Stimulated activated CD8-positive, alpha-beta memory T cell treated with anti-CD3 and anti-CD28 coated beads, Interleukin-7, amount 100 ng/mL, for 24 hours (primary cell): ENCODE data around the gene PRR13.
"Not testable (repeated sequence)": the region's sequence is repeated elsewhere in the genome, so short reads cannot be mapped to it uniquely, and the experiment has no call there.

Source experiments
- DNase-seq: peaks from one replicate; pipeline ENCODE4 v3.0.0-alpha.2; 2020; ENCODE audit warnings: low read depth

Gene PRR13, protein sequence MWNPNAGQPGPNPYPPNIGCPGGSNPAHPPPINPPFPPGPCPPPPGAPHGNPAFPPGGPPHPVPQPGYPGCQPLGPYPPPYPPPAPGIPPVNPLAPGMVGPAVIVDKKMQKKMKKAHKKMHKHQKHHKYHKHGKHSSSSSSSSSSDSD

DNA sequence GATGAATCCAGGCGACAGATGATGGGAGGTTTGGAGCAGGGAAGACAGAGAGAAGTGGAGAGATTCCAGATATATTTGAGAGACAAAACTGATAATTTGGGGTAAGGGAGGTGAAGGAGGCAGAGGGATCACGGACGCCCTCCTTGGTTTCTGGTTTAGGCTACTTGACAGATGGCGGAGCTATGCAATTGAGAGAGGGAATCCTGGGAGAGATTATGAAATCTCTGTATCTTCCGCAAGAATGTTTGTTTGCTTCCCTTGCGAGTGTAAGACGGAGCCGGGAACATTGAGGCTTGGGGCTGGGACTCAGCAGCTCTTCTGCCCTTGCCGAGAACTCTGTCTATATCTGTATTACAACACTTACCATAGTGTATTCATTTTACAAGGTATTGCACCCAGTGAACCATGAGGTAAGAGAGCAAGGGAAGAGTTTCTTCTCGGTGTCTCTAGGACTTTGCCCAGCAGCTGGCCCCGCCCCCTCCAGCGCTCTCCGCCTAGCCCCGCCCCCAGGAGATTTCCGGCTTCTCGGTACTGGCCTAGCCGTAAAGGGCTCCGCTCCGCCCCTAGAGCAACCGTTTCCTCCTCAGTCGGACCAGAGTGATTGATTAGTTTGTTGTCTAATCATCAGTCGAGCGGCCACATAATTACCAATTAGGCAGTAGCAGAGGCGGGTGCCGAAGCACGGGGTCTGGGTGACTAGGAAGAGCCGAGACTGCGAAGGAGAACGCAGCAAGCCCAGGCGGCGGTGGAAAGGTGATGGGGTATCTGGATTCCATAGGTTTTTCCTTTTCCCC is at the start of gene PRR13:
Gene PRR13 (plus strand): TSS at position 695 of the 794 bp plus-strand sequence. CDS start 981 bp downstream, outside the sequence.
- DNase-seq = peak; percentile 97

DNA sequence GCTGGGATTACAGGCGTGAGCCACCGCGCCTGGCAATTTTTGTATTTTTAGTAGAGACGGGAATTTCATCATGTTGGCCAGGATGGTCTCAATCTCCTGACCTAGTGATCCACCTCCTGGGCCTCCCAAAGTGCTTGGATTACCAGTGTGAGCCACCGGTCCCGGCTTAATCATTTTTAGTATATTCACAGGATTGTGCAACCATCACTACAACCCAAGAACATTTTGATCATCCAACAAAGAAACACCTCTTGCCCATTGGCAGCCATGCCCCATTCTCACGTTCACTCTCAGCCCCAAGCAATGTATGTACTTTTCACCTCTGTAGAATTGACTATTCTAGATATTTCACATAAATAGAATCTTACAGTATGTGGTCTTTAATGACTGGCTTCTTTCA is 41.6 kb upstream of the PRR13 start:
- no peak for DNase-seq

DNA sequence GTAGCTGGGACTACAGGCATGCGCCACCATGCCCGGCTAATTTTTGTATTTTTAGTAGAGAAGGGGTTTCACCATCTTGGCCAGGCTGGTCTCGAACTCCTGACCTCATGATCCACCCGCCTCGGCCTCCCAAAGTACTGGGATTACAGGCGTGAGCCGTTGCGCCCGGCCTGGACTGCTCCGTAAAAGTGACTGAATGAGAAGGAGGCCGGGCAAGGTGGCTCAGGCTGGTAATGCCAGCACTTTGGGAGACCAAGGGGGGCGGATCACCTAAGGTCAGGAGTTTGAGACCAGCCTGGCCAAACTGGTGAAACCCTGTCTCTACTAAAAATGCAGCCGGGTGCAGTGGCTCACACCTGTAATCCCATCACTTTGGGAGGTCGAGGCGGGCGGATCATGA is 39.2 kb upstream of the PRR13 start:
- DNase-seq = not testable (repeated sequence)

DNA sequence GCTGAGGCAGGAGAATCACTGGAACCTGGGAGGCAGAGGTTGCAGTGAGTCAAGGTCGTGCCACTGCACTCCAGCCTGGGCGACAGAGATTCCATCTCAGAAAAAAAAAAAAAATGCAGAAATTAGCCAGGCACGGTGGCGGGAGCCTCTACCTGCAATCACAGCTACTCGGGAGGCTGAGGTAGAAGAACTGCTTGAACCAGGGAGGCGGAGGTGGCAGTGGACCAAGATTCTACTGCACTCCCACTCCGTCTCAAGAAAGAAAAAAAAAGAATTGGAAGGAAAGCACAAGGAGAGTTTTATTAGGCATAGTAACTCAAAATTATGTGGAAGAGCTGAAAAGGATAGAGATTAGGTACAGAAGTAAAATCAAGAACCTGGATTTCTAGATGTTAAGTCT is 38.7 kb upstream of the PRR13 start:
- DNase-seq = no peak

DNA sequence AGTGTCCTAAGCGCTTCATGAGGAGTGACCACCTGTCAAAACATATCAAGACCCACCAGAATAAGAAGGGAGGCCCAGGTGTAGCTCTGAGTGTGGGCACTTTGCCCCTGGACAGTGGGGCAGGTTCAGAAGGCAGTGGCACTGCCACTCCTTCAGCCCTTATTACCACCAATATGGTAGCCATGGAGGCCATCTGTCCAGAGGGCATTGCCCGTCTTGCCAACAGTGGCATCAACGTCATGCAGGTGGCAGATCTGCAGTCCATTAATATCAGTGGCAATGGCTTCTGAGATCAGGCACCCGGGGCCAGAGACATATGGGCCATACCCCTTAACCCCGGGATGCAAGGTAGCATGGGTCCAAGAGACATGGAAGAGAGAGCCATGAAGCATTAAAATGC is 30.6 kb upstream of the PRR13 start:
- no peak for DNase-seq

DNA sequence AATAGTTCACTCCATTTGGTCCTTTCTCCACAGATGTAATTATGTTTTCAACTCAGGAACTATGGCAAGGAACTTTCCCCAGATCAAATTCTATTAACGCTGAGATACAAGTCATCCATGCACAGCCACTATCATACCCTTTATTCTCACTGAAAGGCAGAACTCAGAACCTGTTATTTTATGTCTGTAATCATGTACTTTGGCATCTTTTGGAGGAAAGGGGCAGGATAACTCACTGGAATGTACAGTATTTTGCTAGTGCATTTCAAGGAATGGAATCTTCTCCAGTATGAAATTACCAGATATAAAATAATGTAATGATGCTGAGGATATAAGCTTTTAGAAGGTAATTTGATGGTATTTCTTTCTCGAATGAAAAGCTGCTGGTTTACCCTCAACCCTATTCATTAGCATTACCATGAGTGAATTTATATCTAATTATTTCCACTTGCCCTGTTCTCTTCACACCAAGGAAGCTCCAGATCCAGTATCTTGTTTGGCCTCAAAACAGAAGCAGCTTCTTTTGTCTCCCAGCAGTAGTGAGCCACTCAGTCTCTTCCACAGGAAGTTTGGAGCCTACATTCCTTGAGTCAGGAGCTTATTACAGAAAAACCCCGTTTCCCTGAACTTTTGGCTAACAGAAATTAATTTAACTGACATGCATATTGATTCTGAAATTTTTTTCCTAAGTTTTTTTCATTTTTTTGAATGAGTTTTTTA is 27.9 kb upstream of the PRR13 start:
- no peak for DNase-seq

DNA sequence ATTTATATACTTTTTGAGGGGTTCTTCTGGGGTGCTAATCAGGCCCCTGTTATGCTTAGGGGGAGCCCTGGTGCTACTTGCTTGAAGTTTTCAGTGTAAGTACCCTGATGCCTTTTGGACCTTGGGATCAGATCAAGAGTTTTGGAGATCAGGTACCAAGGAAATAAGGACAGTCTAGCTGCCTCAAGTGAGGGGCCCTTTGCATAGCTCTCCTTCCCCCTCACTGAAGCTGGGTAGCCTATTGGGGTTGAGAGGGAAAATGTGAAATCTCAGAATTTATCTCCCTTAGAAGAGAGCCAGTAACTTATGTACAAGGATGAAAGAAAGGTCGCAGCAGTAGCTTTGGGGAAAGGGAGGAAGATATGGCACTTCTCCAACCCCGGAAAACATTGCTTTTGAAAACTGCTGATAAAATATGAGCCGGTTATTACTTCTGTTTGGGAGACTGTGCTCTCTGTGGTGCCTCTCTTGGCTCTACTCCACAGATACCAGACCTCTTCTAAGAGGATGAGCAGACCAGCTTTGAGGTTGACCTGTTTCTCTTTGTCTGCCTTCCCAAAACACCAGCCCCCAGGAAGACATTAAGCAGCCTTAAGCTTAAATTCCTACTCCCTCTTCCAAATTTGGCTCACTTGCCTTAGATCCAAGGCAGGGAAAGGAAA is 26.6 kb upstream of the PRR13 start:
- no peak for DNase-seq

DNA sequence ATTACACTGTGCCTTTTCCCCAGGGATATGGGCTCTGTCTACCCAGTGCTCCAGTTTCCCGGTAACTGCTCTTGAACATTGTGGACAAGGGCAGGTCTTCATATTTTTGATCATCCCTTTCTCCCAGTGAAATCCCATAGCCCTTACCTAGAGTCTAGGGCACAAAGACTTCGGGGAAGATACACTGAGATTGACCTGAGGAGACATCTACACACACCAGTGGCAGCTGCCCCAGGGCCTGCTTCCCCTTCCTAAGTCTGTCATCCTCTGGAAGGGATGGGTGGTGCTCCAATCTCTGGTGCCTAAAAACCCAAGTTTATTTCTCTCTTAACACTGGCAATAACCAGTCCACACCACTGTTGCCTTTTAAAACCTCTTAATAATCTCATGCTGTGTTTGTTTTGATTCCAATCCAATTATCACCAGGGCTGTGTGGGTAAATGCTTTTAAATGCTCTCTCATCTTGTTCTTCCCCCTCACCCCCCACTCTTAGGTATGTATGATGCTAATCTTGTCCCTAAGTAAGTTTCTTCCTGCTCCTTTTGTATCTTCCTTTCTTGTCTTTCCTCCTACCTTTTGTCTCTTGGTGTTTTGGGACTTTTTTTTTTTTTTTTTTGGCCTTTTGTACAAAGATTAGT is 25.7 kb upstream of the PRR13 start:
- DNase-seq = not testable (repeated sequence)

DNA sequence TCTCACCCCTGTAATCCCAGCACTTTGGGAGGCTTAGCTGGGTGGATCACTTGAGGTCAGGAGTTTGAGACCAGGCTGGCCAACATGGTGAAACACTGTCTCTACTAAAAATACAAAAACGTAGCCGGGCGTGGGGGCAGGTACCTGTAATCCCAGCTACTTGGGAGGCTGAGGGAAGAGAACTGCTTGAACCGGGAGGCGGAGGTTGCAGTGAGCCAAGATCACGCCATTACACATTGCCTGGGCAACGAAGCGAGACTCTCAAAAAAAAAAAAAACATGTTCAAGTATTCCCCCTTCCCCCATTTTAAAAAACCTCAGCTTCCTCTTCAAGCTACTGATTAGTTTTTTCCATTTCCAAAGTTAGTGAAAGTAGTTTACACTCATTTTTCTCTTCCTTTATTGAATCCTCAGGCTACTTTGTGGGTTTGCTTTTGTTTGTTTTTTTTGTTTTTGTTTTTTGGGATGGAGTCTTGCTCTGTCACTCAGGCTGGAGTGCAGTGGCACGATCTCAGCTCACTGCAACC is 24.2 kb upstream of the PRR13 start:
- not testable (repeated sequence) for DNase-seq

DNA sequence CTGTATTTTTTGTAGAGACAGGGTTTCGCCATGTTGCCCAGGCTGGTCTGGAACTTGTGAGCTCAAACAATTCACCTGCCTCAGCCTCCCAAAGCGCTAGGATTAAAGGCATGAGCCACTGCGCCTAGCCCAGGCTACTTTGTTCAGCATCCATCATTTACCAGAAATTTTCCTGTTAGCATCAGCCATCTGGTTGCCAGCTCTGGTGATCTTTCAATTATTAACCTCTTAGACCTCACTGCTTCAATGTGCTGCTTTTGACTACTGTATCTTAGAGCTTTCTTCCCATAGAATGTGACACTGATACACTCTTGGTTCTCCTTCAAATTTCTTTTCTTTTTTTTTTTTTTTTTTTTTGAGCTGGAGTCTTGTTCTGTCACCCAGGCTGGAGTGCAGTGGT is 23.3 kb upstream of the PRR13 start:
- no peak for DNase-seq

DNA sequence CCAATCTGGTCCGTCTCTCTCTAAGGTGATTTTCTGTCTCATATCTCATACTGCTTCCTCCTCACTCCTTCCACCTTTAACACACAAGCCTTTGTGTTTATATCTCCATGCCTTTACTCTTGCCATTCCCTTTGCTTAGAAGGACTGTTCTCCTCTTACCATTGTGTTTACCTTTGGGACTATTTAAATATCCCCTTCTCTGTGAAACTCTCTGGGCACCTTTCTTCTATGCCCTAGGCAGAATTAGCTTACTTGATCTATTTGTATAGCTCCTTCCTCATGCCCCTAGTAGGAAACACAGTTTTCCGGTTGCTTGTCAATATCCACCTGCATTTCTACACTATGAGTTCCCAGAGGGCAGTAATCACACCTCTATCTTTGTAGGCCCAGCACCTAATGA is 21.8 kb upstream of the PRR13 start:
- no peak for DNase-seq

DNA sequence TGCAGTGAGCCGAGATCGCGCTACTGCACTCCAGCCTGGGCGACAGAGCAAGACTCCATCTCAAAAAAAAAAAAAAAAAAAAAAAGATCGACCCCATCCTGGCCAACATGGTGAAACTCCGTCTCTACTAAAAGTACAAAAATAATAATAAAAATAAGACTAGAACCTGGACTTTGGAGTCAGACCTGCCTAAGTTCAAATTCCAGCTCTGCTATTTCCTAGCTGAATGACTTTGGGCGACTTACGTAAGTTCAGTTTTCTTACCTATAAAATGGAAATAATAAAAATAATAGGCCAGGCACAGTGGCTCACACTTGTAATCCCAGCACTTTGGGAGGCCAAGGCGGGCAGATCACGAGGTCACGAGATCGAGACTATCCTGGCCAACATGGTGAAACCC is 19.3 kb upstream of the PRR13 start:
- DNase-seq = not testable (repeated sequence)

DNA sequence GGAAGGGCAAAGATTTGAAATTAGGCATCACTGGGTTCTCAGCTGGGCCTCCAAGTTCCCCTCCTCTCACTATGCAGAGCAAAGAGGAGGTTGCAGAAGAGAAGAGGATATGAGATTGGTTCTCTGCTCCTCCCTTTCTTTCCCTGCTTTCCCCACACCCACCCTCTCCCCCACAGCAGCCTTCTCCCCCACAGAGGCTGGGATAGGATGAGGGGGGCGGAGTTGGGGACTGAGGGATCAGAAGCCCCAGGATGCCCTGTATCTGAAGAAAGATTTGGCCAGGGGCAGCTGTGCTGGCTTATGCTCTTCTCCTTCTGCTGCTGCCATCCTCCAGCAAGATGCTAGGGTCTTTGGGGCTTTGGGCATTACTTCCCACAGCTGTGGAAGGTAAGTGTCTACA is 17.9 kb upstream of the PRR13 start, which contains the start of gene AMHR2:
Gene AMHR2 (plus strand): TSS at position 259 of the 400 bp plus-strand sequence. CDS start 80 bp downstream, at position 339.
- DNase-seq = no peak

DNA sequence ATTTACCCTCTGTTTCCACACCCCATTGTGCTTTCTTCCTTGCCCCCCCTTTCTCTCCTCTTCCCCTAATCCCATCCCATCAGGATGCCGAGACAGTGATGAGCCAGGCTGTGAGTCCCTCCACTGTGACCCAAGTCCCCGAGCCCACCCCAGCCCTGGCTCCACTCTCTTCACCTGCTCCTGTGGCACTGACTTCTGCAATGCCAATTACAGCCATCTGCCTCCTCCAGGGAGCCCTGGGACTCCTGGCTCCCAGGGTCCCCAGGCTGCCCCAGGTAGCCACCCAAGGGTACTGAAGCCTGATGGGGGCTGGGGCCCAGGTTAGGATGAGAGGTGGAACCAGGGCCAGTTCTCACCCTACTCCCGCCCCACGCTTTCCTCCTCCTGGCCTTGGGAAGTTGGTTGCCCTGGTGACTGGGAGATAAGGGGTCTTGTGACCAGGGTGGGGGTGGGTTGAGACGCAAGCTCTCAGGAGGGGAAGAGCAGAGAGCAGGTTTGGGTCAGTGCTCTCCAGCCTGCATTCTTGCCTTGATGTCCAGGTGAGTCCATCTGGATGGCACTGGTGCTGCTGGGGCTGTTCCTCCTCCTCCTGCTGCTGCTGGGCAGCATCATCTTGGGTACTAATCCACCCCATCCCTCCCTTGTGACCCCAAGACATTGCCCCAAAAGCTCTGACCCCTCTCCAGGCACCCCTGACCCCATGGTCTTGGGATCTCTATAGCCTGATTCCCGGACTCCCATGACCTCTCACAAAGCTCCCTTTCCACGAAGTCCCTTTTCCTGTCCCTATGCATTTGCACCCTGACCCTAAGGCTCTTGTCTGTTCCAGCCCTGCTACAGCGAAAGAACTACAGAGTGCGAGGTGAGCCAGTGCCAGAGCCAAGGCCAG is 16.7 kb upstream of the PRR13 start:
- no peak for DNase-seq

DNA sequence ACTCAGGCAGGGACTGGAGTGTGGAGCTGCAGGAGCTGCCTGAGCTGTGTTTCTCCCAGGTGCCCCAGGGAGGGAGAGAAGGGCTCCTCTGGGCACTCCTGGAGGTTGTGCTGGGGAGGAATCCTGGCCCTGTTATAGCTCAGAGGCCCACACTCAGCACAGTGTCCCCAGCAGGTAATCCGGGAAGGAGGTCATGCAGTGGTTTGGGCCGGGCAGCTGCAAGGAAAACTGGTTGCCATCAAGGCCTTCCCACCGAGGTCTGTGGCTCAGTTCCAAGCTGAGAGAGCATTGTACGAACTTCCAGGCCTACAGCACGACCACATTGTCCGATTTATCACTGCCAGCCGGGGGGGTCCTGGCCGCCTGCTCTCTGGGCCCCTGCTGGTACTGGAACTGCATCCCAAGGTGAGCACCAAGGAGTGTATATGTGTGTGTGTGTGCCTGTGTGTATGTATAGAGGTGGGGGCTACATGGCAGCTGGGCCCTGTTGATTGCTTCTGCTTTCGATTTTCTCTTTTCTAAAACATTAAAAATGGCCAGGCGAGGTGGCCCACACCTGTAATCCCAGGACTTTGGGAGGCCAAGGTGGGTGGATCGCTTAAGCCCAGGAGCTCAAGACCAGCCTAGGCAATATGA is 15.9 kb upstream of the PRR13 start:
- DNase-seq = no peak

DNA sequence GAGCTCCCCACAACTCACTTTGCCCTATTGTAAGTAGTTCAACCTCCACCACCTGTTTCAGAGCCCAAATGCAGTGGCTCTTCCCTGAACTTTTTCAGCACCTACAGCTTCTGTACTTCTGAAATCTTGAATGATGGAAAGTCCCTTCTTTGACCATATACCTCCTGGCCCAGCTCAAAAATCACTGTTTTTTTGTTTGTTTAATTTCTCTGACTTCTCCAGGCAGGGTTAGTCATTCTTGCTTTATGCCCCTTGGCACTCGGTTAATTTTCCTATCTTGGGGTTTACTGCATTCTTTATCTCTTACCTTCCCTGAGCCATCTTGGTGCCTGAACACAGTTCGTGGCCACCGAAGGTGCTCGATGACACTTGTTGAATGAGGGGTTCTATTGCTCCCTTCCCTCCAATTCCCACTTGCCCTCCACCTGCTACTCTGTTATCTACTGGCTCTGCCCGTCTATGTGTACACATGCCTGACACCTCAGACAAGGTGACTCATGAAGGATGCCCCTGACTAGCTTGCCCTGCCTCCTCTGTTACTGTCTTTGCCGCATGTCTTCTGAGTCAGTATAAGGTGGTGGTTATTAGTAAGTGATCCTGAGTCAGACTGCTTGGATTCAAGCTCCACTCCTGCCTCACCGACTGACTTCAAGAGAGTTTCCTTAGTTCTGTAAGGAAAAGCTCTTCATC is 13.5 kb upstream of the PRR13 start:
- DNase-seq = no peak

DNA sequence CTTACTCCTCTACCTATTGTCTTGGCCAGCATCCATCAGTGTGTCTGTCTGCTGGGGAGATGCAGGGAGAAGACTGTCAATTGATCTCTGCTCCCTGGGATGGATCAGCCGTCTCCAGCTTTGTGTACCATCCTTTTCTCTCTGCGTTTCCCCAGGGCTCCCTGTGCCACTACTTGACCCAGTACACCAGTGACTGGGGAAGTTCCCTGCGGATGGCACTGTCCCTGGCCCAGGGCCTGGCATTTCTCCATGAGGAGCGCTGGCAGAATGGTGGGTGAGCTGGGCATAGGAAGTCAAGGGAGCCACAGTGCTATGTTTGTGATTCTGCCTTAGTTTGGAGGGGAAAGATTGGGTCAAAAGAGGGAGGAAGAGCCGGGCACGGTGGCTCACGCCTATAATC is 12.8 kb upstream of the PRR13 start:
- no peak for DNase-seq

DNA sequence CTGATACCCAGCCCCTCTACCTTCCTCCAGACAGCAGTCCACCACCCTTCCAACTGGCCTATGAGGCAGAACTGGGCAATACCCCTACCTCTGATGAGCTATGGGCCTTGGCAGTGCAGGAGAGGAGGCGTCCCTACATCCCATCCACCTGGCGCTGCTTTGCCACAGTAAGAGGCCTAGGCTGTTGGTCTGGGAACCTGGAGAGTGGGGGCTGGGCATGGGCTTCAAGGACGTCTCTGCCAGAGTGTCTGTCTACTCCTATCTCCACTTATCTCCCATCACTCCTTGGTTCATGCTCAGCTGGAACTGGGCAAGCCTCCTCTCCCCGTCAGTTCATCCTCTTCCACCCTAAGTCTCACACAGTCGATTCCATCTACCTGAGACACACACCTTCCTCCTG is 11.4 kb upstream of the PRR13 start:
- no peak for DNase-seq

DNA sequence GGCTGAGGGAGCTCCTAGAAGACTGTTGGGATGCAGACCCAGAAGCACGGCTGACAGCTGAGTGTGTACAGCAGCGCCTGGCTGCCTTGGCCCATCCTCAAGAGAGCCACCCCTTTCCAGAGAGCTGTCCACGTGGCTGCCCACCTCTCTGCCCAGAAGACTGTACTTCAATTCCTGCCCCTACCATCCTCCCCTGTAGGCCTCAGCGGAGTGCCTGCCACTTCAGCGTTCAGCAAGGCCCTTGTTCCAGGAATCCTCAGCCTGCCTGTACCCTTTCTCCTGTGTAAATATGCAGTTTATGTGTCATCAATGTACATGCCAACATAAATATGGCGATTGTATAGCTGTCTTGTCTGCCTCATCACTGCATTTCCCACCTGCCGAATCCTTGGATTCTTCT is 10.3 kb upstream of the PRR13 start:
- DNase-seq = no peak

DNA sequence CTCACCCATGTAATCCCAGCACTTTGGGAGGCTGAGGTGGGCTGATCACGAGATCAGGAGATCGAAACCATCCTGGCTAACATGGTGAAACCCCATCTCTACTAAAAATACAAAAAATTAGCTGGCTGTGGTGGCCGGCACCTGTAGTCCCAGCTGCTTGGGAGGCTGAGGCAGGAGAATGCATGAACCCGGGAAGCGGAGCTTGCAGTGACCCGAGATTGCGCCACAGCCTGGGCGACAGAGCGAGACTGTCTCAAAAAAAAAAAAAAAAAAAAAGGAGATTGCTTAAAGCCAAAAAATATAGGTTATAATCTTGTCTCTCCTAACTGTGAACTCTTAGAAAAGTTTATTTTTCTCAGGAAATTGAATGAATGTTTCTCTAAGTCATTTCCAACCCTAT is 6.2 kb upstream of the PRR13 start:
- DNase-seq = not testable (repeated sequence)
